Measurements from ENCODE around the gene IRX4.

Gene IRX4
- 0 reads per million in 3 donors for total RNA-seq

DNA sequence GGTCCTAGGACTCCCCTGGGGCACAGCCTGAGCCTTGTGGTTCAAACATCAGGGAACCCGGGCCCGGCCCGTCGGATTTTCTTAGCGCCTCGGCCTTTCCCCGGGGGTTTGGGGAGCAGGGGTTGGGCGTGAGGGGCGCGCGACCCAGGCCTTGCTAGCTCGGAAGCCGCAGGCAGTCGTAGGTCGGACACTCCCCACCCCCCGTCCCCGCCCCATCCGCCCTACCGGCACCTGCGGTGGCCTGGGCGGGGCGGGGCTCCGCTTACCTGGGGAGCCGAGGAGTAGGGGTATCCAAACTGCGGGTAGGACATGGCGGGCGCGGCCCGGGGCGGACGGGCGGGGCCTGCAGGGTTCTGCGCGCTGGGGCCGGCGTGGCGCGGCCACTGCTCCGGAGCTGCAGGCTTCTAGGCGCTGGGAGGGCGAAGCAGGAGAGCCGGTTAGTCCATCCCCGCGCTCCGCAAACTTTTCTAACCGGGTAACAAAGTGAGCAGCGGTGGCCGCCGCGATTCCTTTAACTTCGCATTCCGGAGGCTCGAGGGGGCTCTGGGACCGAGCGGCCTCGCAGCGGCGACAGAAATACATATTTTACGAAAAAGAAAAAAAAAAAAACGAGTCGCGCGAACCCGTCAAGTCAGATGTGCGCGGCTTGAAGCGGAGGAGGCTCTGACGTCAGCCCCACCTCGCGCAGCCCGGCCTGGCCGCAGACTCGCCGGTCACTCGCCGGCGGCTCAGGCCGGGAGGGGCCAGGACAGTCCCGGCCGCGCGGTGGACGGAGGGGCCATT, at the start of gene IRX4:
Gene IRX4 (minus strand): TSS at position 589 of the 783 bp plus-strand sequence. CDS start 278 bp downstream, at position 311.
- DNase-seq, result no peak
- Histone ChIP-seq H3K27ac (ENCODE audit: insufficient read depth, low read length, poor library complexity, severe bottlenecking) (no peak within 1 kb of the TSS), H3K4me3 (ENCODE audit: insufficient read depth, low read depth, low read length, poor library complexity, severe bottlenecking) (peak within 1 kb of the TSS; percentile 25), H3K9me3 (ENCODE audit: control insufficient read depth, low read length) (no peaks in the 10 kb centered on the region), H3K27me3 (replicated peaks; ENCODE audit: control insufficient read depth, insufficient read depth, low read length, poor library complexity, severe bottlenecking) (peaks cover 35% of the 10 kb centered on the region), H3K4me1 (ENCODE audit: control insufficient read depth, insufficient read depth, low read length, poor library complexity, severe bottlenecking) (peaks cover 15% of the 10 kb centered on the region), H3K36me3 (ENCODE audit: control insufficient read depth, insufficient read depth, low read length) (no peaks in the 10 kb centered on the region)

DNA sequence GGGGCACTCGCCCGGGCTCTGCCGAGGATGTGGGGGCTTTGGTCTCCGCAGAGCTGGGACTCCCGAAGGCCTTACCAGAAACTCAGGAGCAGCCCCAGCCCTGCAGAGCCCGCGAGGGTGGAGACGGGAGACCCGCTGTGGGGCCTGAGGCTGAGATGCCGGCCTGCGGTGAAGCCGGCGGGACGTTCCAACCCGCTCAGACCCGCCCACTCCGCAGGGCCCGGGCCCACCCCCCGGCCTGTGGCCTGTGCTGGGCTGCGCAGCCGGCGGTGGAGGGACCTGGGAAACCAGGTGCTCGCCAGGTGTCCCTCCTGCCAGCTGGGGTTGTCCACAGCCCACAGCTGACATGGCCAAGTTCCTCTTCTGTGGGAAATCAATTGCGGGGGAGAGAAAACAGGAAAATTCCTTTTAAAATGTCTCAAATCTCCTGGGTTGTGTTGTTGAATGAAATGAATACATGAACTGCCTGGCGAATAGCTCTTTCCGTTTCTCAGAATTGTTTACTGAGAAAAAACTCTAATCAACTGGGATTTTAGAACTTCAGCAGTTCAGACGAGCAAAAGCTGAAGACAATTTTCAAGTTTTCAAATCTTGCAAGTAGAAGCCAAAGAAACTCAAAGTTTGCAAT, 49.0 kb upstream of the IRX4 start:
- Histone ChIP-seq H3K27ac (ENCODE audit: insufficient read depth, low read length, poor library complexity, severe bottlenecking) (no peak overlapping the region), H3K4me1 (ENCODE audit: control insufficient read depth, insufficient read depth, low read length, poor library complexity, severe bottlenecking) (no peaks in the 10 kb centered on the region), H3K27me3 (replicated peaks; ENCODE audit: control insufficient read depth, insufficient read depth, low read length, poor library complexity, severe bottlenecking) (peaks cover 5% of the 10 kb centered on the region), H3K36me3 (ENCODE audit: control insufficient read depth, insufficient read depth, low read length) (no peaks in the 10 kb centered on the region), H3K9me3 (ENCODE audit: control insufficient read depth, low read length) (no peaks in the 10 kb centered on the region), H3K4me3 (ENCODE audit: insufficient read depth, low read depth, low read length, poor library complexity, severe bottlenecking) (no peak overlapping the region)
- no peak for DNase-seq

DNA sequence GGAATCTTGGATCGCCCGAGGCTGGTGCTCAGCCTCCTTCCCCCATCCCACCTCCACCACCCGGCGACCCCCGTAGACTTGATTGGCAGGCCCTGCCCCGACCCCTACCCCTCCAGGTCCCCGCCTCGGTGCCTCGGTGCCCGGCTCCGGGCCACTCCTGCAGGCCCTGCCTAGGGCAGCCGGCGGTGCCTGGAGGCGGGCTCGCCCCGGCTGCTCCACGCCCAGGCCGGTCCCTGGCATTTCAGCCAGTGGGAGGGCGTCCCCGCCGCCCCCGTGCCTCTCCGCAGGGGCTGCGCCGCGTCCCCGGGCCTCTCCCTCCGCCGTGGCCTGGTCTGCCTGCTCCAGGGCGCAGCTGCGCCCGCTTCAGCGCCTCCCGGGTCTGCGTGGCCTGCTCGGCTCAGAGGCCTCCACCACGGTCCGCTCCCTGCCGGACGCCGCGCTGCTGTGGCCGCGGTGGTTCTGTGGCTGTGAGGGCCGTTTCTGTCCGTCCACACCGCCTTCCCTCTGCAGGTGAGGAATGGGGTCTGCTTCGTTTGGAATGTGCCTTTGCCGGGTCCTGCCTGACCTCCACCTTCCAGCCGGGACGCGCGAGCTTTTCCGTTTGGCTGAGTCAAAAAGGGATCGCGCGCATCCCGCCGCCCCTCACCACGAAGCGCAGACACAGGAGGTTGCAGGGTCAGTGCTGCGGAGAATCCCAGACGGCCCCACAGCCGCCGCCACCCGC, 48.3 kb upstream of the IRX4 start:
- Histone ChIP-seq H3K27ac (ENCODE audit: insufficient read depth, low read length, poor library complexity, severe bottlenecking) (no peak overlapping the region), H3K4me3 (ENCODE audit: insufficient read depth, low read depth, low read length, poor library complexity, severe bottlenecking) (no peak overlapping the region), H3K9me3 (ENCODE audit: control insufficient read depth, low read length) (no peaks in the 10 kb centered on the region), H3K4me1 (ENCODE audit: control insufficient read depth, insufficient read depth, low read length, poor library complexity, severe bottlenecking) (no peaks in the 10 kb centered on the region), H3K27me3 (replicated peaks; ENCODE audit: control insufficient read depth, insufficient read depth, low read length, poor library complexity, severe bottlenecking) (peaks cover 6% of the 10 kb centered on the region), H3K36me3 (ENCODE audit: control insufficient read depth, insufficient read depth, low read length) (no peaks in the 10 kb centered on the region)
- DNase-seq, result no peak

DNA sequence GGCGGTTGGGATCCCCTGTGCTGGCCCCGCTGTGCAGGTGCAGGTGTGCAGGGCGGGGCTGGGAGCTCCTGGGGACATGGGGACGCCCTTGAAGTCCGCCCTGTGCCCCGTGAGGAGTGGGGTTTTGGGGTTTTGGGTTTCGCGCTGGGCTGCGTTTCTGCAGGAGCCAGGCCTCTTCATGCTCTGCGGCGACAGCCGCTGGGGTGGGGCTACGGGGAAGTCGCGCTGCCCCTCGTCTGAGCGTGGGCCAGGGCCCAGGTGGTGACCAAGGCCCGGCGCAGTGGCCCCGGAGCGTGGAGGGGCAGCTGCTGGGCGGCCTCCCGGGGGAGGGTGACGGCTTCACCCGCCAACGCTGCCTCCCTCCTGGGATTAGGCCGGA, 47.8 kb upstream of the IRX4 start:
- H3K4me3 ChIP-seq (ENCODE audit: insufficient read depth, low read depth, low read length, poor library complexity, severe bottlenecking), result no peak overlapping the region
- no peaks in the 10 kb centered on the region for H3K9me3 ChIP-seq (ENCODE audit: control insufficient read depth, low read length)
- no peak for DNase-seq
- H3K27me3 ChIP-seq (replicated peaks; ENCODE audit: control insufficient read depth, insufficient read depth, low read length, poor library complexity, severe bottlenecking), result peaks cover 6% of the 10 kb centered on the region
- no peaks in the 10 kb centered on the region for H3K4me1 ChIP-seq (ENCODE audit: control insufficient read depth, insufficient read depth, low read length, poor library complexity, severe bottlenecking)
- no peaks in the 10 kb centered on the region for H3K36me3 ChIP-seq (ENCODE audit: control insufficient read depth, insufficient read depth, low read length)
- no peak overlapping the region for H3K27ac ChIP-seq (ENCODE audit: insufficient read depth, low read length, poor library complexity, severe bottlenecking)

DNA sequence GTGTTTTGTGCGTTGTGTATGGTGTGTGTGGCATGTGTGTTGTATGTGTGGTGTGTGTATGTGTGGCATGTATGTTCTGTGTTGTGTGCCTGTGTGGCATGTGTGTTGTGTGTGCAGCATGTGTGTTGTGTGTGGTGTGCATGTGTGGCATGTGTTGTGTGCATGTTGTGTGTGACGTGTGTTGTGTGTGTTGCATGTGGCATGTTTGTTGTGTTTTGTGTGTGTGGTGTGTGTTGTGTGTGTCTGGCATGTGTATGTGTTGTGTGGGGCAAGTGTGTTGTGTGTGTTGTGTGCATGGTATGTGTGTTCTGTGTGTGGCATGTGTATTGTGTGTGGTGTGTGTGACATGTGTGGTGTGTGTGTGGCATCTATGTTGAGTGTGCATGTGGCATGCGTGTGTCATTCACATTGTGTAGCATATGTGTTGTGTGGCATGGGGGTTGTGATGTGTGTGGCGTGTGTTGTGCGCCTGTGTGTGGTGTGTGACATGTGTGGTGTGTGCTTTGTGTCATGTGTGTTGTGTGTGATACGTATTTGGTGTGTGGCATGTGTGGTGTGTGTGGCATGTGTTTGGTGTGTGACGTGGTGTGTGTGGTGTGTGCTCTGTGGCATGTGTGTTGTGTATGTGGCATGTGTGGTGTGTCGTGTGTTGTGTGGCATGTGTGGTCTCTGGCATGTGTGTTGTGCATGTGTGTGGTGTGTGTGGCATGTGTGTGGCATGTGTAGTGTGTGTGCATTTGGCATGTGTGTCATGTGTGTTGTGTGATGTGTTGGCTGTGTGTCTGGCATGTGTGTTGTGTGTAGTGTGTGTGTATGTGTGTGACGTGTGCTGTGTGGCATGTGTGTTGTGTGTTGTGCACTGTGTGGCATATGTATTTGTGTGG, 46.6 kb upstream of the IRX4 start:
- H3K4me1 ChIP-seq (ENCODE audit: control insufficient read depth, insufficient read depth, low read length, poor library complexity, severe bottlenecking), result no peaks in the 10 kb centered on the region
- H3K27me3 ChIP-seq (replicated peaks; ENCODE audit: control insufficient read depth, insufficient read depth, low read length, poor library complexity, severe bottlenecking), result peaks cover 6% of the 10 kb centered on the region
- no peak overlapping the region for H3K4me3 ChIP-seq (ENCODE audit: insufficient read depth, low read depth, low read length, poor library complexity, severe bottlenecking)
- H3K9me3 ChIP-seq (ENCODE audit: control insufficient read depth, low read length), result no peaks in the 10 kb centered on the region
- no peak for DNase-seq
- H3K36me3 ChIP-seq (ENCODE audit: control insufficient read depth, insufficient read depth, low read length), result no peaks in the 10 kb centered on the region
- no peak overlapping the region for H3K27ac ChIP-seq (ENCODE audit: insufficient read depth, low read length, poor library complexity, severe bottlenecking)

DNA sequence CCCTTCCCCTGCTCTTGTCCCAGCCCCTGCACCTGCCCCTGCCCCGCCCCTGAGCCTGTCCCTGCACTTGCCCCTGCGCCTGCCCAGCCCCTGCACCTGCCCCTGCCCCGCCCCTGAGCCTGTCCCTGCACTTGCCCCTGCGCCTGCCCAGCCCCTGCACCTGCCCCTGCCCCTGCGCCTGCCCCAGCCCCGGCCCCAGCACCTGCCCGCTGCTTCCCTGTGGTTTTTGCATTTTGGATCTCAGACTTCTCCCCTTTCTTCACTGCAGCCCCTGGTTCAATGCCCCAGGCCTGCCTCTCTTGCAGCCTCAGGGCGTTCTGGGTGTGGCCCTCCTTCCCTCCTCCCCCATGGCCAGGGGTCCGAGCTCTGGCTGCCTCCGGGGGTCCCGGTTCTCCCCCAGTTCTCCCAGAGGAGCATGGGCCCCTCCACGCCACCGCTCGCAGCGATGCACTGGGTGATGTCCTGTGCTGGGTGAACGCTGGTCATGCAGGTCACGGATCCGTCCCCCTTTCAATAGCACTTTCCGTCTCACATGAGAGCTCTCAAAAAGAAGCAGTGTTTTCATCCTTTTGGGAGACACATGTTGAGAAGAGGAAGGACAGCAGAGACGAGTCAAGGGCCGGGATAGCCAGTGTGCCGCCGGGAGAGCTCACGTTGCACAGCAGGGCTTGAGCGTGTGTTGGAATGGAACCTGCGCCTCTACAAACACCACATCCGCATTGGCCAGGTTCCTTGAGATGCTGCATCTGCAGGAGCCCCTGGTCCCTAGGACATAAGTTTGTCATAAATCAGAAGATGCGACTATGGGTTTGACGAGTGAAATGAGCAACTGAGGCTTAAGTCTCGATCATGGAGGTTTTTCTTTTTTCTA, 44.0 kb upstream of the IRX4 start:
- Histone ChIP-seq H3K27ac (ENCODE audit: insufficient read depth, low read length, poor library complexity, severe bottlenecking) (no peak overlapping the region), H3K27me3 (replicated peaks; ENCODE audit: control insufficient read depth, insufficient read depth, low read length, poor library complexity, severe bottlenecking) (peaks cover 6% of the 10 kb centered on the region), H3K4me1 (ENCODE audit: control insufficient read depth, insufficient read depth, low read length, poor library complexity, severe bottlenecking) (no peaks in the 10 kb centered on the region), H3K9me3 (ENCODE audit: control insufficient read depth, low read length) (no peaks in the 10 kb centered on the region), H3K4me3 (ENCODE audit: insufficient read depth, low read depth, low read length, poor library complexity, severe bottlenecking) (no peak overlapping the region), H3K36me3 (ENCODE audit: control insufficient read depth, insufficient read depth, low read length) (no peaks in the 10 kb centered on the region)
- no peak for DNase-seq

DNA sequence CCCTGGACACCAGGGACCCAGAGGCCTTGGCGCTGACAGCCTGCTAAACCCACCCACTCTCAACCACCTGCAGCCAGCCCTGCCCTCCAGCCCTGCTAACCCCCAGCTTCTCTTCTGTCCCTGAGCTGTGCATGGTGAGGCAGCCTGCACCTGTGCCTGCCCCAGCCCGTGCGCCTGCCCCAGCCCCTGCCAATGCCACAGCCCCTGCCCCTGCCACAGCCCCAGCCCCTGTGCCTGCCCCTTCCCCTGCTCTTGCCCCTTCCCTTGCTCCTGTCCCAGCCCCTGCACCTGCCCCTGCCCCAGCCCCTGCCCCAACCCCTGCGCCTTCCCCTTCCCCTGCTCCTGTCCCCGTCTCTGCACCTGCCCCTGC, 43.3 kb upstream of the IRX4 start:
- Histone ChIP-seq H3K4me3 (ENCODE audit: insufficient read depth, low read depth, low read length, poor library complexity, severe bottlenecking) (no peak overlapping the region), H3K9me3 (ENCODE audit: control insufficient read depth, low read length) (no peaks in the 10 kb centered on the region), H3K27ac (ENCODE audit: insufficient read depth, low read length, poor library complexity, severe bottlenecking) (no peak overlapping the region), H3K4me1 (ENCODE audit: control insufficient read depth, insufficient read depth, low read length, poor library complexity, severe bottlenecking) (no peaks in the 10 kb centered on the region), H3K27me3 (replicated peaks; ENCODE audit: control insufficient read depth, insufficient read depth, low read length, poor library complexity, severe bottlenecking) (peaks cover 6% of the 10 kb centered on the region), H3K36me3 (ENCODE audit: control insufficient read depth, insufficient read depth, low read length) (no peaks in the 10 kb centered on the region)
- no peak for DNase-seq

DNA sequence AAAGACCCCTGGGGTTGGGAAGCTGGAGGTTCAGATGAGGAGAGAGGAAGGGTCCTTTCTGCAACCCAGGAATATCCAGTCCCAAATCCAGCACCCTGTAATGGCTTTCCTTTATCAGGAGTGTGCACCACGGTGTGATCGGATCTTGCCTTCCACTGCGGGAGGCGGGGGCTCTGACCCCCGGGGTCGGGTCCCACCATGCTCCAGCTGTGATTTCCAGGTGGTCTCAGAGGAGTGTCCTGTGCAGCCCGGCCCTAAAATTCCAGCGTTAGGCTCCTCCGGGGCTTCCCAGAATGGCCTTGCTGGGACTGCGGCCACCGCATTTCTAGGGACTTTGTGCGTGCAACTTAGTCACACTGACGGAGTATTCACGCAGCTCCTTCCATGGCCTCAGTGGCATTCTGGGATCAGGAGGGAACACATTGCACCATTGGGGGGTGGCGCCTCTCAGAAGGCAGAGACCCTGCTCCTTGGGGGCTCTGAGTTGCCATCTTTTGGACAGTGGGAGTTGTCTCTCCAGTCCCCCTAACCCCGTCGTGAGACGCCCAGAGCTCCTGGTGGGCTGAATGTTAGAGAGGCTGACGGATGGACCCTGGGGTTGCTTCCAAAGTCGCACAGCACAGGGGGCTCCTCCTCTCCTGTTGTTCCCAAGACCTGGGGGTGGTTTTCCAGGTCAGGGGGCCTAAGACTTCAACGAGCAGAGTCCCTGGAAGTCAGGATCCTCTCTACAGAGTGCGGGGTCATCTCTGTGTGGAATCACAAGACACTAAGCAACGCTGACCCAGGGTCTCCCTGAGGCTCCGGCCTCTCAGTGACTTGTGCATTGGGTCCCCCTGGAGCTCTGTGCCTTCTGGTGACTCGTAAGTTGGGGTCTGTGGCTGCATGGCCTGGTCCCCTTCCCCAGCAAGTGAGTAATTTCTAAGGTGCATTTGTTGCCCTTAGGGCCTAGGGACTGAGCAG, 42.7 kb upstream of the IRX4 start:
- Histone ChIP-seq H3K27ac (ENCODE audit: insufficient read depth, low read length, poor library complexity, severe bottlenecking) (no peak overlapping the region), H3K9me3 (ENCODE audit: control insufficient read depth, low read length) (no peaks in the 10 kb centered on the region), H3K27me3 (replicated peaks; ENCODE audit: control insufficient read depth, insufficient read depth, low read length, poor library complexity, severe bottlenecking) (peaks cover 6% of the 10 kb centered on the region), H3K36me3 (ENCODE audit: control insufficient read depth, insufficient read depth, low read length) (no peaks in the 10 kb centered on the region), H3K4me1 (ENCODE audit: control insufficient read depth, insufficient read depth, low read length, poor library complexity, severe bottlenecking) (no peaks in the 10 kb centered on the region), H3K4me3 (ENCODE audit: insufficient read depth, low read depth, low read length, poor library complexity, severe bottlenecking) (no peak overlapping the region)
- no peak for DNase-seq
